ENCODE data around the gene IGF2BP2. TPM values are rescaled to one million over a fixed set of nuclear protein-coding genes. Genes with fewer than 3 reads are reported as not detected.

Gene IGF2BP2
- 40.7 and 82.7 TPM in 2 replicates for total RNA-seq

DNA sequence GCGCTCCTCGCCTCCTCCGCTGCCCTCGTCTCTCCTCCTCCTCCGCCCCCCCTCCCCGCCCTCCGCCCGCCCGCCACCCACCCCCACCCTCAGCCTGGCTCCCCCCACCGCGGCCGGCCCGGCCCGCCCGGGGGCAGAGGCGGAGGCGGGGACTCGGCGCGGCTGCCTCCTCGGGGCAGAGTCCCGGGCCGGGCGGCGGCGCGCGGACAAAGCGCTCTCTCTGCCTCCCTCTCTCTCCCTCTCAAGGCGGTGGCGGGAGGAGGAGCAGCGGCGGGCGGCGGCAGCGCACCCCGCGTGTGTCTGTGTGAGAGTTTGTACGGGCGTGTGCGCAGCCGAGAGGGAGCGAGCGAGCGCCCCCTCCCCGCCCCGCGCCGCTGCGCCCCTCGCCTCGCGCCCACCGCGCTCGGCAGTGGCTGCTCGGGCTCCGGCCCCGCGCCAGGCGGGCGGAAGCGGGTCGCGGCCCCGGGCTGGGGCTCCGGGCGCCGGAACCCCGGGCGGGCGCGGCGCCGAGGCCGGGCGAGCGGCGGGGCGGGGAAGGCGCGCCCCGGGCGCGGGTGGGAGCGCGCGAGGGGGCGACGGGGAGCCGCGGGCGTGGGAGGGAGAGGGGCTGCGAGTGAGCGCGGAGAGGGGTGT, at the start of gene IGF2BP2:
TSS of gene IGF2BP2 (minus strand) at position 37 of the 633 bp plus-strand sequence. CDS start 82 bp downstream, outside the sequence.

Other genes with a start within 250 kb of the IGF2BP2 start
- 49.6 and 50.5 TPM in 2 replicates for gene SENP2, start 238.7 kb downstream of the IGF2BP2 start, total RNA-seq
- gene TRA2B, start 113.0 kb upstream of the IGF2BP2 start, total RNA-seq, result 139 and 153 TPM in 2 replicates

All from smooth muscle cell of the umbilical artery (primary cell).